GM18499 (cell line): Measurements from ENCODE around the gene NFIC.

ENCODE experiments used
- ATAC-seq: cut with Tn5 transposase; IDR thresholded peaks from one replicate; pipeline ENCODE4 v1.9.1; 2021; ENCODE audit warnings: moderate number of reproducible peaks; ENCODE audit not compliant: insufficient read depth, unreplicated experiment

Gene NFIC

DNA sequence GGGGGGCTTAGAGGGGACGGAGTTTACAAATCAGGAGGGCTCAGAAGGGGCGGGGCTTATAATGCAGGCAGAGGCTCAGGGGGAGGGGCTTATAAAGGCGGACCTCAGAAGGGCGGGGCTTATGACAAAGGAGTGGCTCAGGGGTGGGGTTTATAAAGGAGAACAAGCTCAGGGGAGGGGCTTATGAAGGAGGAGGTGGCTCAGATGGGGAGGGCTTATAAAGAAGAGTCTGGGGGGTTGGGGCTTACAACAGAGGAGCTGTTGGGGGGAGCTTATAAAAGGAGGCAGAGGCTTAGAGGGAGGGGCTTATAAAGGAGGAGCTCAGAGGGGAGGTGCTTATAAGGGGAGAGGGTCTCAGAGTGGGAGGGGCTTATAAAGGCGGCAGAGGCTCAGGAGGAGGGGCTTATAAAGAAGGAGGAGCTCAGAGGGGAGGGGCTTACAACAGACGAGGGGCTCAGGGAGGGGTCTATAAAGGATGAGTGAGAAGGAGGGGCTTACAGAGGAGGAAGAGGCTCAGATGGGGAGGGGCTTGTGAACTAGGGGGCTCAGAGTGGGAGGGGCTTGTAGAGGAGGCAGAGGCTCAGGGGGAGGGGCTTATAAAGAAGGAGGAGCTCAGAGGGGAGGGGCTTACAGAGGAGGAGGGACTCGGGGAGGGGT, 112.9 kb downstream of the NFIC start:
- ATAC-seq, result no peak

DNA sequence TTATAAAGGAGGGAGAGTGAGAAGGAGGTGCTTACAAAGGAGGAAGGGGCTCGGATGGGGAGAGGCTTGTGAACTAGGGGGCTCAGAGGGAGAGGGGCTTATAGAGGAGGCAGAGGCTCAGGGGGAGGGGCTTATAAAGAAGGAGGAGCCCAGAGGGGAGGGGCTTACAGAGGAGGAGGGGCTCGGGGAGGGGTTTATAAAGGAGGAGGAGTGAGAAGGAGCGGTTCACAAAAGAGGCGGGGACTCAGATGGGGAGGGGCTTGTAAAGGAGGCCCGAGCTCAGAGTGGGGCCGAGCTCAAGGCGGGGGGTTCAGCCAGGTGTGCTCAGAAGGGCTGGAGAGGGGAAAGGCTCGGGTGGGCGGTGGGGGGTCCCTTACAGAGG, 113.4 kb downstream of the NFIC start:
- no peak for ATAC-seq

GRCh38 chr19:3480383-3481091, 114.2 kb downstream of the NFIC start, which contains the start of gene SMIM24:
SMIM24 (minus strand) TSS chr19:3480525; CDS start chr19:3480463, 62 bp downstream.
- ATAC-seq, result no peak

GRCh38 chr19:3481241-3482090, 115.1 kb downstream of the NFIC start:
- no peak for ATAC-seq

DNA sequence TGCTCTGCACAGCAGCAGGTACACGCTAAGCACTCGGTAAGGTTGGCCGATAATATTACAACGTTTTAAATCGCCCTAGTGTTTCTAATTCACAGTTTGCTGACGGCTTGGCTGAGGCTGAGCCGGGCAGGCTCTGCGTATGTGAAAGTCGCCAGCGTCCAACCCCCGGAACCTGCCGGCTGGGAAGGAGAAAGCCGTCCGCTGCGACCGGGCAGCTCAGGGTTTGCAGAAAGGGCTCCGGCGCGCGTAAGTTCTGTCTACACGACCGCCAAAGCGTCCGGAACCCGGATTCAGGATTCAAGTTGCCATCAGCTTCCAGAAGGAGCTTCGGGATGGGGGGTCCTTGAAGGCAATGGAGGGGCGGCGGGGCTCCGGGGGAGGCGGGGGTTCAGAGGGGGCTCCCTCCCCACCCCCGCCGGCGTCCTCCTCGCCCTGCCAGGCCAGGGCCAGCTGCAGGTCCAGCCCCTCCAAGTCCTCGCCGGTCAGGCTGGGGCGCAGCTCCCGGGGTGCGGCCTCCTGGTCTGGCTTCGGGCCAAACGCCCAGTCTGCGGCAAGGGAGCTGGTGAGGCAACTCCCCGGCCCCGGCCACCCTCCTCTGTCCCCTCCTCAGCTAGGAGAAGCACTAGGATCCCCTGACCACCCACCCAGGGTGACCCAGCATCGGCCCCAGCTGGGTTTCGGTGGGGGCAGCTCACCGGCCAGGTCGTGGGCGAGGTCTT, 116.3 kb downstream of the NFIC start:
- no peak for ATAC-seq

GRCh38 chr19:3483226-3483628, 116.8 kb downstream of the NFIC start, which contains the start of gene SMIM44:
SMIM44 (minus strand) TSS chr19:3483441; CDS start chr19:3483403, 38 bp downstream.
- ATAC-seq, result no peak

DNA sequence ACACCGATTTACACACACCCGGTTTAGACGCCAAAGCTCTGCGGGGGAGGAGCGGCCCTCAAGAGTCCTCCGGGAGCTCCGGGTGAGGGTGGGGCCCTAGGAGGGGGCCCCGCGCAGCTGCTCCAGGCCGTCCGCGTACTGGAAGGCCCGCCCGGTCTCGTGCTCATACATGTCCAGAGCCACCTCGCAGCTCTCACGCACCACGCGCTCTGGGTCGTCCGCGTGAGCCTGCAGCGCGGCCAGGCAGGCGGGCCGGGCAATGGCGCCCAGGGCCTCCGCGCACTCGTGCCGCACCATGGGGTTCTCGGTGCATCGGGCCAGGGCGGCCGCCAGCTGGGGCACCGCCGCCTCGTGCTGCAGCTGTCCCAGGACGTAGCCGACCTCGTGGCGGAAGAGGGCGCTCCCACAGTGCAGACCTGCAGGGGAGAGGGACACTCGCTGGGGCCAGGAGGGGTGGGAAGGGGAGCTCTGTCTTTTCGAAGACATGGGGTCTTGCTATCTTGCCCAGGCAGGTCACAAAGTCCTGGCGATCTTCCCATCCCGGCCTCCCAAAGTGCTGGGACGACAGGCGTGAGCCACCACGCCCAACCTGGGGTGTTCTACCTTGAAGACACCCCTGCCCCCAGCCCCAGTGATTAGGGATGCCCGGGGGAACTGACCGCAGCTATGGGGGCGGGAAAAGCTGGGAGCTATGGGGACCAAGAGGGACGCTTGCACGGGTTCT, 125.2 kb downstream of the NFIC start:
- no peak for ATAC-seq

DNA sequence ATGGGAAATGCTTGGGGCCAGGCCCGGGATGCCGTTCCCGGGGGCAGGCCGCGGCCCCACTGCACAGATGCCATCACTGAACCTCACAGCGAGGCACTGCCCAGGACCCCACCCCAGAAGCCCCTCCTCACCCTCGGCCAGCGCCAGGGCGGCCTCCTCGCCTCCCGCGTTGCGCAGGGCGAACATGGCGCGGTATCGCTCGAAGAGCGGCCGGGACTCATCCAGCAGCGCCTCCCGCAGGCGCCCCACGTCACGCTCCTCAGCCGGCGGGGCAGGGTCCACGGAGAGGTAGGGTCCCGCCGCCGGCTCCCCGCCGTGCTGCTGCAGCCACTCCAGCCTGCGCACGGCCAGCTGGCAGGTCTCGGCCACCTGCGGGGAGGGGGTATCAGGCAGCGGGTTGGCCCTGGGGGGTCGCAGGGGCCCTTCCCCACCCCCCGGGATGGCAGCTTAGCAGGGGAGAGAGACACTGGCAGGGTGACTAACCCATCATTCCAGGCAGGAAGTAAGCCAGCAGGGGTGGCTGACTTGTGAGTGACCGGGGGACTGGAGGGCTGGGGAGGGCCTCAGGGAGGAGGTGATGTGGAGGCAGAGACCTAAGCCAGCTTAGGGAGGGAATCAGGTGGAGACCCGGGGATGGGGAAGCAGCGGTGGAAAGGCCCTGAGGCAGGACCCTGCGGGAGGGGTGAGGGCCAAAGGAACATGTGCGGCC, 125.9 kb downstream of the NFIC start:
- ATAC-seq, result no peak

- ATAC-seq, result no peak
Observed at GRCh38 chr19:3492919-3493318, 126.5 kb downstream of the NFIC start.

DNA sequence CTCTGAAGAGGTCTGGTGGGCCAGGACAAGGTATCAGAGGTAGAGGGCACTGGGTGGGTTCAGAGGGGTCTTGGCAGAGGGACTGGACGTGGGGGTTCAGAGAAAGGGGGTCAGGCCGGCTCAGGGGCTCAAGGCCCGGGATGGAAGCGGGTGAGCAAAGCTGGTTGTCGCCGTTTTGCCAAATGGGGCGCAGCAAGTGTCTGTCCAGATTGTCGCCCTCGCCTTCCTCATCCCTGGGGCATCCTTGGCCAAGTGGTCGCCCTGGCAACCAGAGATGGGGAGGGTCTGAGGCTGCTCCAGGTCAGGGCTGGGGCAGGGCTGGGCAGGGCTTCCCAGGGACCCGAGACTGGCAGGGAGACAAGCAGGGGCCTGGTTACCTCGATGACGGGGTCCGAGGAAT, 127.3 kb downstream of the NFIC start:
- ATAC-seq, result no peak

GRCh38 chr19:3494051-3494450, 127.7 kb downstream of the NFIC start:
- ATAC-seq, result no peak

GRCh38 chr19:3494559-3494958, 128.2 kb downstream of the NFIC start:
- no peak for ATAC-seq

- no peak for ATAC-seq
Observed at GRCh38 chr19:3496392-3497273, 130.2 kb downstream of the NFIC start.

GRCh38 chr19:3497757-3498520, 131.6 kb downstream of the NFIC start:
- no peak for ATAC-seq

GRCh38 chr19:3499738-3500428, 133.5 kb downstream of the NFIC start:
- ATAC-seq, result no peak

- ATAC-seq, result peak; percentile 76
Observed at GRCh38 chr19:3500429-3501101, 134.2 kb downstream of the NFIC start, which contains the start of gene DOHH. DOHH (minus strand) TSS chr19:3500674; CDS start chr19:3496814, 3,860 bp downstream.
